ENCODE measurements around the gene RINT1.

RINT1 gene

GRCh38 chr7:105497016-105497415 is 35.0 kb upstream of the RINT1 start:
- no peak overlapping the region for H3K4me3 ChIP-seq (ENCODE audit: low read depth in 1 of 2, low read length in 2 of 2)
- H3K27me3 ChIP-seq (ENCODE audit: insufficient read depth, low read length, poor library complexity) = no peaks in the 10 kb centered on the region
- no peaks in the 10 kb centered on the region for H4K20me1 ChIP-seq (ENCODE audit: insufficient read depth, low read length)
- no peaks in the 10 kb centered on the region for H3K4me1 ChIP-seq (ENCODE audit: insufficient read depth, low read length)
- no peak for DNase-seq
- H2AFZ ChIP-seq (ENCODE audit: low read depth, low read length) = no peak overlapping the region
- no peak overlapping the region for H3K4me2 ChIP-seq (ENCODE audit: insufficient read depth, low read length)
- ATAC-seq (ENCODE audit: insufficient read depth, low read depth) = no peak
- H3K27ac ChIP-seq (ENCODE audit: low read length) = no peak overlapping the region
- no peaks in the 10 kb centered on the region for H3K9me3 ChIP-seq (ENCODE audit: insufficient read depth, low read length, severe bottlenecking)
- no peak for TF ChIP-seq EZH2 (IDR thresholded peaks at IDR 0.05; ENCODE audit: borderline replicate concordance, low read depth, low read length, severe bottlenecking)
- no peak for TF ChIP-seq CTCF (IDR thresholded peaks at IDR 0.05; ENCODE audit: borderline replicate concordance, extremely low read depth, low read length, poor library complexity, severe bottlenecking)
- H3K9ac ChIP-seq (ENCODE audit: low read depth, low read length) = no peak overlapping the region
- peaks cover 28% of the 10 kb centered on the region for H3K36me3 ChIP-seq (ENCODE audit: insufficient read depth, low read length)
- no peaks in the 10 kb centered on the region for H3K79me2 ChIP-seq (ENCODE audit: insufficient read depth, low read length)

GRCh38 chr7:105502173-105502572 is 29.8 kb upstream of the RINT1 start:
- Histone ChIP-seq H3K9ac (ENCODE audit: low read depth, low read length) (no peak overlapping the region), H4K20me1 (ENCODE audit: insufficient read depth, low read length) (no peaks in the 10 kb centered on the region), H3K79me2 (ENCODE audit: insufficient read depth, low read length) (no peaks in the 10 kb centered on the region), H3K9me3 (ENCODE audit: insufficient read depth, low read length, severe bottlenecking) (no peaks in the 10 kb centered on the region), H3K36me3 (ENCODE audit: insufficient read depth, low read length) (peaks cover 60% of the 10 kb centered on the region), H3K4me2 (ENCODE audit: insufficient read depth, low read length) (no peak overlapping the region), H3K27ac (ENCODE audit: low read length) (no peak overlapping the region), H3K4me3 (ENCODE audit: low read depth in 1 of 2, low read length in 2 of 2) (no peak overlapping the region), H3K4me1 (ENCODE audit: insufficient read depth, low read length) (no peaks in the 10 kb centered on the region), H3K27me3 (ENCODE audit: insufficient read depth, low read length, poor library complexity) (no peaks in the 10 kb centered on the region), H2AFZ (ENCODE audit: low read depth, low read length) (no peak overlapping the region)
- no peak for DNase-seq
- no peak for ATAC-seq (ENCODE audit: insufficient read depth, low read depth)
- no peak for TF ChIP-seq EZH2 (IDR thresholded peaks at IDR 0.05; ENCODE audit: borderline replicate concordance, low read depth, low read length, severe bottlenecking)
- no peak for TF ChIP-seq CTCF (IDR thresholded peaks at IDR 0.05; ENCODE audit: borderline replicate concordance, extremely low read depth, low read length, poor library complexity, severe bottlenecking)

- H3K4me1 ChIP-seq (ENCODE audit: insufficient read depth, low read length) = no peaks in the 10 kb centered on the region; the same call in 1 of the 2 replicates
- no peaks in the 10 kb centered on the region for H3K27me3 ChIP-seq (ENCODE audit: insufficient read depth, low read length, poor library complexity)
- H3K27ac ChIP-seq (ENCODE audit: low read length) = no peak overlapping the region
- TF ChIP-seq EZH2 (IDR thresholded peaks at IDR 0.05; ENCODE audit: borderline replicate concordance, low read depth, low read length, severe bottlenecking) (no peak), CTCF (IDR thresholded peaks at IDR 0.05; ENCODE audit: borderline replicate concordance, extremely low read depth, low read length, poor library complexity, severe bottlenecking) (no peak)
- no peaks in the 10 kb centered on the region for H3K9me3 ChIP-seq (ENCODE audit: insufficient read depth, low read length, severe bottlenecking)
- no peak for ATAC-seq (ENCODE audit: insufficient read depth, low read depth)
- H2AFZ ChIP-seq (ENCODE audit: low read depth, low read length) = no peak overlapping the region
- H3K36me3 ChIP-seq (ENCODE audit: insufficient read depth, low read length) = peaks cover 13% of the 10 kb centered on the region
- H3K4me2 ChIP-seq (ENCODE audit: insufficient read depth, low read length) = no peak overlapping the region
- peaks cover 4% of the 10 kb centered on the region; the same call in 1 of the 2 replicates for H4K20me1 ChIP-seq (ENCODE audit: insufficient read depth, low read length)
- H3K4me3 ChIP-seq (ENCODE audit: low read depth in 1 of 2, low read length in 2 of 2) = no peak overlapping the region
- peaks cover 68% of the 10 kb centered on the region for H3K79me2 ChIP-seq (ENCODE audit: insufficient read depth, low read length)
- no peak for DNase-seq
- no peak overlapping the region for H3K9ac ChIP-seq (ENCODE audit: low read depth, low read length)
Observed at GRCh38 chr7:105512415-105512814, 19.6 kb upstream of the RINT1 start.

Data from DND-41 (cell line).